ENCODE results near the gene HLA-C.

The HLA-C gene

DNA sequence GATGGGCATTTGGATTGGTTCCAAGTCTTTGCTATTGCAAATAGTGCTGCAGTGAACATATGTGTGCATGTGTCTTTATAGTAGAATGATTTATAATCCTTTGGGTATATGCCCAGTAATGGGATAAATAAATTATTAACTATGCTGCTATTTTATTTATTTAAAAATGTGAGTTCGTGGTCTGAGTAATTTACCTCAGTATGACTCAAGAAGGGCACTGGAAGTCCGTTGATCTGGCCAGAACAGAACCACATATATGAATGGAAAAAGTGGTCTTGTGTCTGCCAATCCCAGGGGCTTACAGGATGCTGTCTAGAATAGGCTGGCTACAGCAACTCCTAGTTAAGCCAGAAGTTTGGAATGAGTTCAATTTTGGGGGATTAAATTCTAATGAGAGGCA, 27.6 kb upstream of the HLA-C start:
- DNase-seq: no peak
- Histone ChIP-seq H3K36me3 (no peaks in the 10 kb centered on the region), H3K4me3 (ENCODE audit: low read depth, low read length) (no peak overlapping the region), H3K27me3 (peaks cover 46% of the 10 kb centered on the region), H3K9me3 (no peaks in the 10 kb centered on the region), H3K4me1 (no peaks in the 10 kb centered on the region)
- TF ChIP-seq, protein P1, sequence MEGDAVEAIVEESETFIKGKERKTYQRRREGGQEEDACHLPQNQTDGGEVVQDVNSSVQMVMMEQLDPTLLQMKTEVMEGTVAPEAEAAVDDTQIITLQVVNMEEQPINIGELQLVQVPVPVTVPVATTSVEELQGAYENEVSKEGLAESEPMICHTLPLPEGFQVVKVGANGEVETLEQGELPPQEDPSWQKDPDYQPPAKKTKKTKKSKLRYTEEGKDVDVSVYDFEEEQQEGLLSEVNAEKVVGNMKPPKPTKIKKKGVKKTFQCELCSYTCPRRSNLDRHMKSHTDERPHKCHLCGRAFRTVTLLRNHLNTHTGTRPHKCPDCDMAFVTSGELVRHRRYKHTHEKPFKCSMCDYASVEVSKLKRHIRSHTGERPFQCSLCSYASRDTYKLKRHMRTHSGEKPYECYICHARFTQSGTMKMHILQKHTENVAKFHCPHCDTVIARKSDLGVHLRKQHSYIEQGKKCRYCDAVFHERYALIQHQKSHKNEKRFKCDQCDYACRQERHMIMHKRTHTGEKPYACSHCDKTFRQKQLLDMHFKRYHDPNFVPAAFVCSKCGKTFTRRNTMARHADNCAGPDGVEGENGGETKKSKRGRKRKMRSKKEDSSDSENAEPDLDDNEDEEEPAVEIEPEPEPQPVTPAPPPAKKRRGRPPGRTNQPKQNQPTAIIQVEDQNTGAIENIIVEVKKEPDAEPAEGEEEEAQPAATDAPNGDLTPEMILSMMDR (IDR thresholded peaks at IDR 0.05; ENCODE audit: low read depth, low read length): no peak

DNA sequence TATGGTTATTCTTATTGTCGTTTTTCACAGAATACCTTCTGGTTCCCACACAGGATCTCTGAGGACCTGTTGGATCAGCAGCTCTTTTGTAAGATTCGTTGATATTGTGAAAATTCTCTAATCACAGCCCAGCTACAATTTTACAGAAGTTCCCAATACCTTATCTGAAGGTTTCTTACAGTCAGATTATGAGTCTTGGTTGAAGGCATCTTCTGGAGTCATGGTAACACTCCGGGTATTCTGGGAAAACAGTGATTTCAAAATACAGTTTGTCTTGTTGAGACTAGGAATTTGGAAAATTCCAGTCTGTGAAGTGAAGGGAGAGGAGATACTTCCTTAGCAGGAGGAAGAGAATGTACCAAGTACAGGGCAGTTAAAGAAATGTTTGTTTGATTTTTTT, 22.2 kb upstream of the HLA-C start:
- H3K36me3 ChIP-seq: no peaks in the 10 kb centered on the region
- peaks cover 58% of the 10 kb centered on the region for H3K27me3 ChIP-seq
- H3K4me3 ChIP-seq (ENCODE audit: low read depth, low read length): no peak overlapping the region
- DNase-seq: no peak
- H3K9me3 ChIP-seq: no peaks in the 10 kb centered on the region
- H3K4me1 ChIP-seq: no peaks in the 10 kb centered on the region
- TF ChIP-seq, protein P1 (IDR thresholded peaks at IDR 0.05; ENCODE audit: low read depth, low read length): no peak

DNA sequence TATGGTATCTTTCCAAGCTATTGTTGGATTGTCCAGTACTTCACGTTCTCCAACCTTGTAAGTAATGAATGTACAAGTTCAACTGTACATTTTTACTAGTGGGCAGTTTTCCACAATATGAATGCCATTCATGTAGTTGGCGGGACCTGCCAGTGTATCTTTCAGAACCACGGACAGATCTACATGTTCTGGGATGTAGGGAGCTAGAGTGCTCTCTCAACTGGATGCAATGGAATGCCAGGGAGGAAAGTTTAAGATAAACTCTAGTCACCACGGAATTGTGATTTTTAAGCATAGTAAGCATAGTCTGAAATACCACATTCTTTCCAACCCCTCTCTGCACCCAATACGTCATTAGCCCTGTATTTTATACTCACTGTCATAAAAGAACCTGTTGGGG, 21.5 kb upstream of the HLA-C start:
- no peak for DNase-seq
- H3K9me3 ChIP-seq: no peaks in the 10 kb centered on the region
- no peaks in the 10 kb centered on the region for H3K36me3 ChIP-seq
- H3K27me3 ChIP-seq: peaks cover 58% of the 10 kb centered on the region
- TF ChIP-seq, protein P1 (IDR thresholded peaks at IDR 0.05; ENCODE audit: low read depth, low read length): no peak
- H3K4me1 ChIP-seq: no peaks in the 10 kb centered on the region
- H3K4me3 ChIP-seq (ENCODE audit: low read depth, low read length): no peak overlapping the region

DNA sequence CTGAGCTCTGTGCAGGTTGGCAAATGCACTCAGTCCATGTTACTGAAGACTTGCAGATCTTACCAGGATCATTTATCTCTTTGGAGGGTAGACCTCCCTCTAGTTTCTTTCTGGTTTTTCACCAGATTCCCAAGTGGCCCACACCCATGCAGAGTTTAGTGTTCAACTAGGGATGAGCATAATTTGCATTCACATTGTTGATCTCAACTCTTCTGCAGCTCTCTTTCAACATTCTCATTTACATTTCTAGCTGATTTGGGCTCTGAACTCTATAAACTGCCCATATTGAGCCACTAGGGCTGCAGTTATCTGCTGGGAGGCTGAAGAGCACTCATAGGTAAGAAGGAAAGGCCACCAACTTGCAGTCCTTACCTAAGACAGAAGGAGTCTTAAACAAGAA, 17.9 kb upstream of the HLA-C start:
- no peak for DNase-seq
- no peaks in the 10 kb centered on the region for H3K9me3 ChIP-seq
- peaks cover 43% of the 10 kb centered on the region for H3K27me3 ChIP-seq
- H3K4me3 ChIP-seq (ENCODE audit: low read depth, low read length): no peak overlapping the region
- no peaks in the 10 kb centered on the region for H3K4me1 ChIP-seq
- H3K36me3 ChIP-seq: no peaks in the 10 kb centered on the region
- TF ChIP-seq, protein P1 (IDR thresholded peaks at IDR 0.05; ENCODE audit: low read depth, low read length): no peak

DNA sequence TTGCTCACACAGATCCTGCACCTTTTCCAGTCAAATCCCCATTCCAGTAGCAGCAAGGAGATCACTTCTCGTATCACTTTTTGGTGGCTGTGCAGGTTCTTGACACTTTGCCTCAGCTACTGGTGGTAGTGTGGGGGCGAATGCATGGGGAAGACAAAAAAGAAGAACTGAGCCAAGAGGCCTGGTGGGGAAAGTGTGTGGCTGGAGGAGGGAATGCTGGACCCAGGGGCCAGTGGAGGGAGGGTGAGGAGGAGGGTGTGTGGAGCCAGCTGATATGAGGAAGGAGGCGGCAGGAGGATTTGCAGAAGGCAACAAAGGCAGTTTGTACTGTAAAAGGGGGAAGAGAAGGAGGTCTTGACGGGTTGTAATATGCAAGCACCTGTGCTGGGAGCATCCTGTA, 15.7 kb upstream of the HLA-C start:
- Histone ChIP-seq H3K4me1 (no peaks in the 10 kb centered on the region), H3K4me3 (ENCODE audit: low read depth, low read length) (no peak overlapping the region), H3K36me3 (no peaks in the 10 kb centered on the region), H3K9me3 (no peaks in the 10 kb centered on the region), H3K27me3 (peaks cover 22% of the 10 kb centered on the region)
- TF ChIP-seq, protein P1 (IDR thresholded peaks at IDR 0.05; ENCODE audit: low read depth, low read length): no peak
- no peak for DNase-seq

DNA sequence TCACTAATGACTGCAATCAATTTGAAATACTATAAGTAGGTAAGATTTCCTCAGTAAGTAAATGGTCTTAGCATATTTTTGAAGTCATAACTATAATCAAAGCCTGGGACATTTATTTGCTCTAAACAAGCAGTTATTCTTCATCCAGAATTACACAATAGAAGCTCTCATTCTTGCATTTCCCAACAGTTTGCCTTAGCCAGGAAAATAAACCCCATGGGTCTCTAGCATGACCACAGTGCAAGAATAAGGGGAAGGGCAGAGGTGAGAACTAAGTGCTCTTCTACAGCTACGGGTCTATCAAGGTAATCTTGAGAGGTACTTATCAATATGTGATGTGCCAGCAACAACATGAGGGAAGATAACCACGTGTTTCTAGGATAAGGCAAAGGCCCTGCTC, 14.1 kb upstream of the HLA-C start:
- H3K4me1 ChIP-seq: no peaks in the 10 kb centered on the region
- H3K4me3 ChIP-seq (ENCODE audit: low read depth, low read length): no peak overlapping the region
- DNase-seq: no peak
- no peaks in the 10 kb centered on the region for H3K36me3 ChIP-seq
- no peaks in the 10 kb centered on the region for H3K9me3 ChIP-seq
- TF ChIP-seq, protein P1 (IDR thresholded peaks at IDR 0.05; ENCODE audit: low read depth, low read length): no peak
- H3K27me3 ChIP-seq: peaks cover 14% of the 10 kb centered on the region

All from BE2C (cell line).